Heart left ventricle (tissue), 16 donors: ENCODE results near the gene NACAD. TPM values are rescaled to one million over a fixed set of nuclear protein-coding genes. Genes with fewer than 3 reads are reported as not detected.
A peak's percentile ranks its signal among the peaks of the same experiment; 100 is the strongest.

ENCODE experiments used
- ATAC-seq, 4 donors: fragments of 200-7000 bp; cut with Tn5 transposase; one replicate each; pipeline ENCODE4 v1.9.1; 2020 to 2022; ENCODE audit warnings: moderate library complexity in 4 of 4, mild to moderate bottlenecking in 3 of 4, moderate number of reproducible peaks in 1 of 4
- DNase-seq, 5 donors: peaks; one replicate each; pipeline ENCODE4 v3.0.0-alpha.2; 2020
- H3K27ac ChIP-seq, 12 donors: fragments of 200-600 bp; sonication (generic) in 4 of 12; one replicate each; pipeline versions ENCODE4 v1.5.0 to v1.8.0; 2016 to 2022; ENCODE audit warnings: mild to moderate bottlenecking in 2 of 12
- H3K27me3 ChIP-seq, 9 donors: fragments of 200-600 bp; sonication (generic) in 2 of 9; one replicate each; pipeline versions ENCODE4 v1.5.1 to v1.8.0; 2016 to 2022; ENCODE audit warnings: mild to moderate bottlenecking in 3 of 9
- H3K36me3 ChIP-seq, 9 donors: fragments of 200-600 bp; sonication (generic) in 2 of 9; one replicate each; pipeline versions ENCODE4 v1.5.0 to v1.8.0; 2018 to 2022; ENCODE audit warnings: mild to moderate bottlenecking in 2 of 9
- H3K4me1 ChIP-seq, 12 donors: fragments of 200-600 bp; sonication (generic) in 4 of 12; one replicate each; pipeline versions ENCODE4 v1.5.0 to v1.8.0; 2016 to 2022; ENCODE audit warnings: mild to moderate bottlenecking in 3 of 12
- H3K4me3 ChIP-seq, 12 donors: fragments of 200-600 bp; sonication (generic) in 4 of 12; one replicate each; pipeline versions ENCODE4 v1.5.0 to v1.8.0; 2017 to 2022; ENCODE audit warnings: mild to moderate bottlenecking in 9 of 12, moderate library complexity in 4 of 12
- H3K9me3 ChIP-seq, 12 donors: fragments of 200-600 bp; sonication (generic) in 4 of 12; one replicate each; pipeline versions ENCODE4 v1.5.0 to v1.8.0; 2016 to 2022; ENCODE audit warnings: mild to moderate bottlenecking in 1 of 12
- POLR2A ChIP-seq, 2 donors: fragments of 450-650 bp; IDR thresholded peaks; one replicate each; pipeline ENCODE4 v1.6.1; 2017; ENCODE audit warnings: antibody characterized with exemption in 2 of 2, mild to moderate bottlenecking in 2 of 2, moderate library complexity in 2 of 2
- WGBS, 4 donors: extraction: QIAGEN DNeasy Blood & Tissue Kit in 2 of 4; methylation state at CpG; one replicate each; pipeline versions ENCODE4 v1.1.5 to v1.1.7; 2013 to 2018; 5-methylcytosine and 5-hydroxymethylcytosine counted together
- intact Hi-C, 10 donors: fragments of 100-400 bp; cut with DNase I; formaldehyde crosslinking; loops; one replicate each; pipeline versions ENCODE4 v1.11.1 to v1.14.2; 2022
- polyA plus RNA-seq, 2 donors: library from polyadenylated mRNA; stranded (reverse); fragments of 200-250 nt; gene quantifications; one replicate each; pipeline ENCODE4 v1.2.3, GENCODE V29; 2013
- total RNA-seq, 9 donors: library from RNA; depleted of rRNA in 2 of 9; stranded (reverse); fragments of >200 nt in 2 of 9; fragmentation: NEBNext Ultra II Directional in 3 of 9; extraction: Animal tissue kit (Norgen Biotek cat#: 25700) in 3 of 9; gene quantifications; one replicate each; pipeline versions ENCODE4 v1.1.0 to v1.2.4, GENCODE V29; 2016 to 2023
- TF ChIP-seq, protein P1 (sequence below), 12 donors: fragments of 200-600 bp; sonication (generic) in 4 of 12; IDR thresholded peaks; one replicate each; pipeline versions ENCODE4 v1.5.0 to v1.8.0; 2018 to 2022; ENCODE audit warnings: antibody characterized with exemption in 12 of 12, mild to moderate bottlenecking in 5 of 12
- donor health status: ischemic (EF 13 %, LVEDD 7.1; RV severe dilation, severe dysfunction).
- donor health status: healthy with polysubstance abuse.
- donor health status: DM: no; HTN: yes; CAD: no.
- donor health status: DM: no; HTN: no; CAD: no.
- donor health status: ischemic (EF 25% LVEDD 6.9; RV normal size, moderate dysfunction).
- donor health status: ischemic (EF 25% LVEDD 5.7; RV mildly dilated, moderate dysfunction).
- donor health status: healthy.
- donor health status: DM: yes; HTN: yes; CAD: no.
- donor health status: ischemic (EF 35%, LVEDD 5.7; RV mildly dilated, moderate dysfunction).
- donor health status: nonischemic (EF 11% LVEDD 7.7; RV severe dilation, severe dysfunction).
- donor health status: DM: yes; HTN: yes; CAD: no.
- donor health status: PGD.
- donor health status: ischemic (EF 29% LVEDD 5.4; RV normal size, mild dysfunction).
- donor health status: nonischemic (EF 23%, LVEDD 6.1; RV moderate dilation, normal function).

NACAD gene
- total and polyA plus RNA-seq, 11 donors, result 1.9 to 16.3 (median 5.3) TPM

DNA sequence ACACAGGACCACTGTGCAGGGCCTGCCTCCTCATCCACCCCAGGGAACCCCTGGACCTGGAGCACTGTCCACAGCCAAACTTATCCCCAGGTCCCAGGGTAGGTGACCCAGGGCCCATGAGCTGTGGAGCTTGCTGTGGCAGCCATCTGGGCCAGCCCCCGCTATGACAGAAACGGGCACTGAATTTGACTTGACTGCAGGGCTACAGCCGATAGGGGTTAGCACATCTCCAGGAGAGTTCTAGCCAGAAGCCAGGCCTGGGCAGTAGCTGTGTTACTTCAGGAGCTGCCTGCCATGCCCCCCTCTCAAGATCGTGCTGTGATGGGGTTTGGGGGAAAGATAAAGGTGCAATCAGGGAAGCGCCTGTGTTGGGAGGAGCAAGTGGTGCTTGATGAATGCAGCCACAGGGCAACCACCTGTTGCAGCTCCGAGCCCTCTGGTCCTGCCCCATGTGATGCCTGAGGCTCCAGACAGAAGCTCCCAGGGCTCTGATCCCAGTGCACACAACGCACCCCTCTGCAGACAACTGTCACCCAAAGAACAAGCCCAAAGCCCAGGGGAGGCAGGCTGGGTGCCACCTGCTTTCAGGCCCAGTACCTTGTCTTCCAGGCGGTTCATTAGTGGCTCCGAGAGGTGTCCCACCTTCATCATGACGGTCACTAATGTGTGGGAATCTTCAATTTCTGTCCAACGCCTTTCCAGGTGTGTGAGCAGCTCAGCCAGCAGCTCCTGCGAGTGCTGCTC lies 16.2 kb upstream of the NACAD start:
- H3K36me3 ChIP-seq, result peaks cover 8 to 93% (median 91%) of the 10 kb centered on the region in 9 donors
- H3K4me3 ChIP-seq, result no peak overlapping the region
- peak overlapping the region in 2 of 12 donors; percentile 33 to 42 for H3K27ac ChIP-seq
- intact Hi-C loops, result loop anchor here in 2 of 10 donors (5.0 kb wide), 2 partner anchors 103 to 218 kb away; partner anchors contain the start of genes CCM2 (in 1 of the 2) and PURB (in 1 of the 2)
- H3K4me1 ChIP-seq, result peaks cover 5 to 63% (median 32%) of the 10 kb centered on the region in 12 donors
- no peak for ATAC-seq
- TF ChIP-seq, protein P1, sequence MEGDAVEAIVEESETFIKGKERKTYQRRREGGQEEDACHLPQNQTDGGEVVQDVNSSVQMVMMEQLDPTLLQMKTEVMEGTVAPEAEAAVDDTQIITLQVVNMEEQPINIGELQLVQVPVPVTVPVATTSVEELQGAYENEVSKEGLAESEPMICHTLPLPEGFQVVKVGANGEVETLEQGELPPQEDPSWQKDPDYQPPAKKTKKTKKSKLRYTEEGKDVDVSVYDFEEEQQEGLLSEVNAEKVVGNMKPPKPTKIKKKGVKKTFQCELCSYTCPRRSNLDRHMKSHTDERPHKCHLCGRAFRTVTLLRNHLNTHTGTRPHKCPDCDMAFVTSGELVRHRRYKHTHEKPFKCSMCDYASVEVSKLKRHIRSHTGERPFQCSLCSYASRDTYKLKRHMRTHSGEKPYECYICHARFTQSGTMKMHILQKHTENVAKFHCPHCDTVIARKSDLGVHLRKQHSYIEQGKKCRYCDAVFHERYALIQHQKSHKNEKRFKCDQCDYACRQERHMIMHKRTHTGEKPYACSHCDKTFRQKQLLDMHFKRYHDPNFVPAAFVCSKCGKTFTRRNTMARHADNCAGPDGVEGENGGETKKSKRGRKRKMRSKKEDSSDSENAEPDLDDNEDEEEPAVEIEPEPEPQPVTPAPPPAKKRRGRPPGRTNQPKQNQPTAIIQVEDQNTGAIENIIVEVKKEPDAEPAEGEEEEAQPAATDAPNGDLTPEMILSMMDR (IDR thresholded peaks at IDR 0.05), result no peak
- no peak for TF ChIP-seq POLR2A (IDR thresholded peaks at IDR 0.05)
- no peak for DNase-seq
- H3K27me3 ChIP-seq, result no peaks in the 10 kb centered on the region
- no peaks in the 10 kb centered on the region for H3K9me3 ChIP-seq
- 91 to 96% (median 94%) methylated on average over 8 to 12 of the region's 12 CpGs for WGBS, 4 donors

DNA sequence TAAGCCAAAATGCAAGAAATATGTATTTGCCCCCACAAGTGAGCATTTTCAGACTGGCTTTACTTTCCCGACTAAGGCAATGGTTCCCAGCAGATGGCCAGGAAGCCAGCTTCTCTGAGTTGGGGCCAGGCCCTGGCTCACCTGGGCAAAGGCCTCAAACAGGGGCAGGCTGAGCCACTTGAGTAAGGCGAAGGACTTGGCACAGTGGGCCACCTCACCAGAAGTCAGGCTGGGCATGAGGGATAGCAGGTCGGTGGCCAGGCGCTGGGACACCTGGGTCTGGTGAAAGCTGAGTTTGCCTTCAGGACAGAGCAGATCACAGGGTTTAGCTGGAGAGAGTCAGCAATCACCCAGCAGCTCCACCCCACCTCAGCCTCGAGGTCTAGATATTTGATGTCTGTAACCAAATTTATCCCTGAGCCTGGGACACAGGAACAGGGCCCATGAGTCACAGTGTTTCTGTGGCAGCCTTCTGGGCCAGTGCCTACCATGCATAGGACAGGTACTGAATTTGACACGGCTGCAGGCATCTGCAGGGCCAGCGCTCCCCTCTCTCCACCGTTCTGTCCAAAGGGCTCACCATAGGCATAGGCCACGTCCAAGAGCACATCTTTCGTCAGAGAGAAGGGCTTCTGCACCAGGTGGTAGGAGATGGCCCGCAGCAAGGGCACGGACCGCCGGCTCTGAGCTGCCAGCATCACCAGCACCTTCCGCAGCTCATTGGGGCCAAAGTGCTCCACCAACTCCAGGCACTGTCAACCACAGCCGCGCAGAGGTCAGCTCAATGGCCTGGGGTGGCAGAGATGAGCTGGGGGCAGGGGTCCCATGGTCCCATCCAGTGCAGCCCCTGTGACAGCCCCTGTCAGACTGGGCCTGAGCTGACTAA lies 15.4 kb upstream of the NACAD start:
- H3K27me3 ChIP-seq, result no peaks in the 10 kb centered on the region
- 79 to 90% (median 86%) methylated on average over 17 of the region's 17 CpGs for WGBS, 4 donors
- no peaks in the 10 kb centered on the region for H3K9me3 ChIP-seq
- no peak overlapping the region for H3K4me3 ChIP-seq
- peak; percentile 8 to 56 (median 30) for ATAC-seq
- peak overlapping the region in 2 of 12 donors; percentile 18 to 33 for H3K27ac ChIP-seq
- intact Hi-C loops, result no loop called here
- DNase-seq, result peak in 1 of 5 donors; percentile 53
- peaks cover 5 to 60% (median 28%) of the 10 kb centered on the region in 12 donors for H3K4me1 ChIP-seq
- TF ChIP-seq, protein P1 (IDR thresholded peaks at IDR 0.05), result no peak
- no peak for TF ChIP-seq POLR2A (IDR thresholded peaks at IDR 0.05)
- peaks cover 8 to 100% (median 99%) of the 10 kb centered on the region in 9 donors for H3K36me3 ChIP-seq

DNA sequence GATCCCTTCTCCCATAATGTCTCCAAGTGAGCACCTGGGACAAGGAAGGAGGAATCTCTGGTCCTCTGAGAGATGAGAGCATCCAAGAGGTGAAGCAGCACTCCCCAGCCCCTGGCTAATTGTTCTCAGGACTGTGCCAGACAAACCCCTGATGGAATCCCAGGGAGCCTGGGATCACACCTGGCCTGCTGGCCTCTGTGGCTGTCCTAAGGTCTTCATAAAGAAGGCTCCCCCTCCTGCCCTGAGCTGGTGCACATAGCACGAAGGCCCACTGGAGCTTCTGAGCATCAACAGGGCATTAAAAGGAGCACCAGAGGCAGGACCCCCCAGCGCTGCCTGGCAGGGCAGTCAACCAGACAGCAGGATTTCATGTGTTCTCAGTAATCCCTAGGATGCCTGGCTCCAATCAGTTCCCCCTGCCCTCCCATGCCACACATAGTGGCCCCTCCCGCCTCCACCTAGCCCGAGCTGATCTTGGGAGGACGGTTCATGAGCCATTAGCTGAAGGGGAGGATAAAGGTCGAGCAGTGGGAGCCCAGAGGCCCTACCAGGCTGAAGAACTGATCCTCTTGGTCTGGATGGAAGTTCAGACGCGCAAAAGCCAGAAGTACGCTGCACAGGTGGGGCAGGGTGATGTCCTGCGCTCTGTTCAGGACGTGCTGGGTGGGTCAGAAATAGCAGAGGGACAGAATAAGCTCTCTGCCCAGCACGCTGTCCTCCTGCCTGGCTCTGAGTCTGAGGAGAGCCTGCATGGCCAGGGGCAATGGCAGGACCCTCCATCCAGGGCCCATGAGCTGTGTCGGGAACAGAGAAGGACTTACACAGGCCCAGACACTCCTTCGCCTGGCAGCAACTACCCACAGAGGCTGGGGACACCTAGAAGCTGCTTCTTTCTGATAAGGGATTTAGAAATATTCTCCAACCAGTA lies 14.3 kb upstream of the NACAD start:
- intact Hi-C loops, result no loop called here

More for the DNA sequence above, 14.3 kb upstream of the NACAD start:
- DNase-seq (no peak), ATAC-seq (no peak)
- H3K36me3 ChIP-seq, result peaks cover 8 to 100% (median 98%) of the 10 kb centered on the region in 9 donors
- 83 to 88% (median 86%) methylated on average over 12 to 14 of the region's 14 CpGs for WGBS, 4 donors
- H3K4me1 ChIP-seq, result peaks cover 3 to 49% (median 18%) of the 10 kb centered on the region in 12 donors
- no peak overlapping the region for H3K4me3 ChIP-seq
- no peaks in the 10 kb centered on the region for H3K9me3 ChIP-seq
- TF ChIP-seq, protein P1 (IDR thresholded peaks at IDR 0.05), result no peak
- TF ChIP-seq POLR2A (IDR thresholded peaks at IDR 0.05), result no peak
- no peak overlapping the region for H3K27ac ChIP-seq
- H3K27me3 ChIP-seq, result no peaks in the 10 kb centered on the region
